ENCODE measurements around the gene MAPK4. TPM values are rescaled to one million over a fixed set of nuclear protein-coding genes. Genes with fewer than 3 reads are reported as not detected.
"Not testable (repeated sequence)": the region's sequence is repeated elsewhere in the genome, so short reads cannot be mapped to it uniquely, and the experiment has no call there.

The MAPK4 gene
- total RNA-seq: not detected in 2 replicates

GRCh38 chr18:50559752-50560680 is at the start of gene MAPK4:
MAPK4 (plus strand) TSS chr18:50560087; CDS start chr18:50663959, 103,872 bp downstream.
- H3K4me1 Mint-ChIP-seq: peaks cover 14% of the 10 kb centered on the region
- ChIA-PET CTCF (no interaction called here), POLR2A (no interaction called here)
- peak; percentile 26 for DNase-seq
- no peaks in the 10 kb centered on the region for H3K36me3 Mint-ChIP-seq (ENCODE audit: low read depth)
- peaks cover 10% of the 10 kb centered on the region for H3K9me3 Mint-ChIP-seq
- no peak within 1 kb of the TSS for H3K27ac Mint-ChIP-seq
- intact Hi-C loops (cut with micrococcal nuclease): no loop called here
- peak within 1 kb of the TSS; percentile 74 for H3K4me3 Mint-ChIP-seq
- TF ChIP-seq CTCF (IDR thresholded peaks at IDR 0.05): no peak
- peak; percentile 85 for ATAC-seq (ENCODE audit: low read depth)
- peaks cover 64% of the 10 kb centered on the region for H3K27me3 Mint-ChIP-seq

GRCh38 chr18:50517277-50517676 is 42.6 kb upstream of the MAPK4 start:
- POLR2A ChIA-PET; DNase-seq; H3K9me3 Mint-ChIP-seq; CTCF ChIA-PET; H3K4me3 Mint-ChIP-seq; intact Hi-C loops (cut with micrococcal nuclease); H3K27me3 Mint-ChIP-seq; ATAC-seq (ENCODE audit: low read depth); H3K27ac Mint-ChIP-seq; H3K4me1 Mint-ChIP-seq; H3K36me3 Mint-ChIP-seq (ENCODE audit: low read depth): not testable (repeated sequence)

GRCh38 chr18:50518787-50519546 is 40.9 kb upstream of the MAPK4 start:
- H3K4me3 Mint-ChIP-seq: no peak overlapping the region
- CTCF ChIA-PET: no interaction called here
- no peak overlapping the region for H3K27ac Mint-ChIP-seq
- no peak for TF ChIP-seq CTCF (IDR thresholded peaks at IDR 0.05)
- ATAC-seq (ENCODE audit: low read depth) (no peak), DNase-seq (no peak)
- no peaks in the 10 kb centered on the region for H3K9me3 Mint-ChIP-seq
- no peaks in the 10 kb centered on the region for H3K36me3 Mint-ChIP-seq (ENCODE audit: low read depth)
- POLR2A ChIA-PET: no interaction called here
- intact Hi-C loops (cut with micrococcal nuclease): no loop called here
- H3K27me3 Mint-ChIP-seq: peaks cover 18% of the 10 kb centered on the region
- no peaks in the 10 kb centered on the region for H3K4me1 Mint-ChIP-seq

GRCh38 chr18:50523165-50523564 is 36.7 kb upstream of the MAPK4 start:
- Mint-ChIP-seq H3K9me3 (no peaks in the 10 kb centered on the region), H3K4me3 (no peak overlapping the region), H3K27ac (no peak overlapping the region), H3K36me3 (ENCODE audit: low read depth) (no peaks in the 10 kb centered on the region), H3K27me3 (peaks cover 21% of the 10 kb centered on the region), H3K4me1 (no peaks in the 10 kb centered on the region)
- intact Hi-C loops (cut with micrococcal nuclease): no loop called here
- ChIA-PET CTCF (no interaction called here), POLR2A (no interaction called here)
- no peak for TF ChIP-seq CTCF (IDR thresholded peaks at IDR 0.05)
- no peak for ATAC-seq (ENCODE audit: low read depth)
- no peak for DNase-seq

- Mint-ChIP-seq H3K4me1 (no peaks in the 10 kb centered on the region), H3K4me3 (no peak overlapping the region), H3K36me3 (ENCODE audit: low read depth) (no peaks in the 10 kb centered on the region), H3K27ac (no peak overlapping the region), H3K27me3 (peaks cover 16% of the 10 kb centered on the region), H3K9me3 (peaks cover 13% of the 10 kb centered on the region)
- DNase-seq (no peak), ATAC-seq (ENCODE audit: low read depth) (no peak)
- ChIA-PET POLR2A (no interaction called here), CTCF (no interaction called here)
- intact Hi-C loops (cut with micrococcal nuclease): no loop called here
- no peak for TF ChIP-seq CTCF (IDR thresholded peaks at IDR 0.05)
These were observed 32.1 kb upstream of the MAPK4 start for GRCh38 chr18:50527636-50528307.
